ENCODE results near the gene SNRPB. TPM values are rescaled to one million over a fixed set of nuclear protein-coding genes. Genes with fewer than 3 reads are reported as not detected.

Gene SNRPB
- total and polyA plus RNA-seq, 10 of the 15 experiments (the other 5 are each of a cell fraction or from before 2014, with no cell fraction given), result 15.0 to 593 (median 366) TPM

GRCh38 chr20:2430538-2430937 lies 40.1 kb downstream of the SNRPB start:
- H3K9ac ChIP-seq (ENCODE audit: control insufficient read depth, insufficient read depth, low read length), result no peak overlapping the region
- WGBS (ENCODE audit: insufficient coverage, insufficient replicate concordance, low lambda C conversion rate, missing lambda C conversion rate), result 55% methylated on average over 4 of the region's 4 CpGs
- H3K9me3 ChIP-seq (replicated peaks; ENCODE audit: control insufficient read depth, insufficient read depth, low read length), result no peaks in the 10 kb centered on the region
- BruUV-seq (replicated peaks), result no TSS peak
- no peaks in the 10 kb centered on the region for H3K79me2 ChIP-seq (ENCODE audit: control insufficient read depth, insufficient read depth, low read length)
- no peak for FAIRE-seq
- no peaks in the 10 kb centered on the region for H3K4me1 ChIP-seq (ENCODE audit: control insufficient read depth, insufficient read depth, low read length)
- H3K27ac ChIP-seq (ENCODE audit: control insufficient read depth, insufficient read depth), result no peak overlapping the region
- DNase-seq (ENCODE audit: low read depth, low spot score), result no peak
- intact Hi-C loops (cut with micrococcal nuclease; ENCODE audit: unreplicated experiment) (no loop called here), in situ Hi-C loops (cut with MboI) (no loop called here)
- H3K4me2 ChIP-seq (ENCODE audit: control insufficient read depth, insufficient read depth), result no peak overlapping the region
- ATAC-seq, result no peak
- RAD21 ChIA-PET (ENCODE audit: unreplicated experiment), result no interaction called here
- no peaks in the 10 kb centered on the region for H3K36me3 ChIP-seq (ENCODE audit: control insufficient read depth in 2 of 2, insufficient read depth in 2 of 2, low read length in 1 of 2)
- no peaks in the 10 kb centered on the region for H3K27me3 ChIP-seq (replicated peaks in 1 of 2; ENCODE audit: control insufficient read depth in 2 of 2, insufficient read depth in 2 of 2, low read length in 1 of 2)
- SMC1A ChIA-PET (ENCODE audit: uncharacterized antibody, unreplicated experiment), result interaction anchor here (1.1 kb wide), 1 partner anchor 223 kb away, joined by 3 read pairs; no protein-coding TSS in a partner anchor
- H3K4me3 ChIP-seq, result no peak overlapping the region
- CTCF ChIA-PET, result no interaction called here
- POLR2A ChIA-PET, result no interaction called here
- no peak overlapping the region for H2AFZ ChIP-seq (ENCODE audit: control insufficient read depth, low read depth, low read length)
- TF ChIP-seq LARP7 (IDR thresholded peaks at IDR 0.05), result no peak
- no peak for TF ChIP-seq BHLHE40 (IDR thresholded peaks at IDR 0.05; ENCODE audit: borderline replicate concordance in 1 of 2, low read depth in 2 of 2, low read length in 1 of 2)
- no peak for TF ChIP-seq POLR2AphosphoS2 (IDR thresholded peaks at IDR 0.05; ENCODE audit: low read depth, low read length)
- no peak for TF ChIP-seq DPF2 (IDR thresholded peaks at IDR 0.05)
- TF ChIP-seq NFYB (IDR thresholded peaks at IDR 0.05; ENCODE audit: insufficient read depth, low read depth, low read length), result no peak
- TF ChIP-seq ZNF207 (IDR thresholded peaks at IDR 0.05; ENCODE audit: borderline replicate concordance), result no peak
- TF ChIP-seq JUNB (IDR thresholded peaks at IDR 0.05), result no peak
- TF ChIP-seq MTA2 (IDR thresholded peaks at IDR 0.05; ENCODE audit: low read depth), result no peak
- H4K20me1 ChIP-seq (ENCODE audit: control insufficient read depth, insufficient read depth), result no peaks in the 10 kb centered on the region

GRCh38 chr20:2429051-2429450 lies 41.5 kb downstream of the SNRPB start:
- DNase-seq (ENCODE audit: low read depth, low spot score), result no peak
- no peaks in the 10 kb centered on the region for H3K27me3 ChIP-seq (replicated peaks in 1 of 2; ENCODE audit: control insufficient read depth in 2 of 2, insufficient read depth in 2 of 2, low read length in 1 of 2)
- no peak for ATAC-seq
- no peak overlapping the region for H3K9ac ChIP-seq (ENCODE audit: control insufficient read depth, insufficient read depth, low read length)
- in situ Hi-C loops (cut with MboI) (no loop called here), intact Hi-C loops (cut with micrococcal nuclease; ENCODE audit: unreplicated experiment) (no loop called here)
- H2AFZ ChIP-seq (ENCODE audit: control insufficient read depth, low read depth, low read length), result no peak overlapping the region
- no peaks in the 10 kb centered on the region for H4K20me1 ChIP-seq (ENCODE audit: control insufficient read depth, insufficient read depth)
- H3K9me3 ChIP-seq (replicated peaks; ENCODE audit: control insufficient read depth, insufficient read depth, low read length), result no peaks in the 10 kb centered on the region
- no TSS peak for BruUV-seq (replicated peaks)
- RAD21 ChIA-PET (ENCODE audit: unreplicated experiment), result no interaction called here
- WGBS (ENCODE audit: insufficient coverage, insufficient replicate concordance, low lambda C conversion rate, missing lambda C conversion rate), result 63% methylated on average over 6 of the region's 6 CpGs
- H3K4me2 ChIP-seq (ENCODE audit: control insufficient read depth, insufficient read depth), result no peak overlapping the region
- H3K36me3 ChIP-seq (ENCODE audit: control insufficient read depth in 2 of 2, insufficient read depth in 2 of 2, low read length in 1 of 2), result no peaks in the 10 kb centered on the region
- POLR2A ChIA-PET, result no interaction called here
- no peak for FAIRE-seq
- no peak overlapping the region for H3K27ac ChIP-seq (ENCODE audit: control insufficient read depth, insufficient read depth)
- no peak overlapping the region for H3K4me3 ChIP-seq
- H3K79me2 ChIP-seq (ENCODE audit: control insufficient read depth, insufficient read depth, low read length), result no peaks in the 10 kb centered on the region
- SMC1A ChIA-PET (ENCODE audit: uncharacterized antibody, unreplicated experiment), result no interaction called here
- no peaks in the 10 kb centered on the region for H3K4me1 ChIP-seq (ENCODE audit: control insufficient read depth, insufficient read depth, low read length)
- CTCF ChIA-PET, result interaction anchor here (0.6 kb wide), 1 partner anchor 24 kb away, joined by 3 read pairs; no protein-coding TSS in a partner anchor
- TF ChIP-seq BMI1 (IDR thresholded peaks at IDR 0.05; ENCODE audit: borderline replicate concordance) (no peak), NKRF (conservative IDR thresholded peaks at IDR 0.05) (no peak), PML (IDR thresholded peaks at IDR 0.05; ENCODE audit: low read length) (no peak), MEF2A (IDR thresholded peaks at IDR 0.05; ENCODE audit: insufficient read depth, low read depth, low read length) (no peak), SMC3 (IDR thresholded peaks at IDR 0.05; ENCODE audit: borderline replicate concordance, low read length) (no peak), CREB1 (IDR thresholded peaks at IDR 0.05; ENCODE audit: low read depth) (no peak)
- TF ChIP-seq, protein P1, sequence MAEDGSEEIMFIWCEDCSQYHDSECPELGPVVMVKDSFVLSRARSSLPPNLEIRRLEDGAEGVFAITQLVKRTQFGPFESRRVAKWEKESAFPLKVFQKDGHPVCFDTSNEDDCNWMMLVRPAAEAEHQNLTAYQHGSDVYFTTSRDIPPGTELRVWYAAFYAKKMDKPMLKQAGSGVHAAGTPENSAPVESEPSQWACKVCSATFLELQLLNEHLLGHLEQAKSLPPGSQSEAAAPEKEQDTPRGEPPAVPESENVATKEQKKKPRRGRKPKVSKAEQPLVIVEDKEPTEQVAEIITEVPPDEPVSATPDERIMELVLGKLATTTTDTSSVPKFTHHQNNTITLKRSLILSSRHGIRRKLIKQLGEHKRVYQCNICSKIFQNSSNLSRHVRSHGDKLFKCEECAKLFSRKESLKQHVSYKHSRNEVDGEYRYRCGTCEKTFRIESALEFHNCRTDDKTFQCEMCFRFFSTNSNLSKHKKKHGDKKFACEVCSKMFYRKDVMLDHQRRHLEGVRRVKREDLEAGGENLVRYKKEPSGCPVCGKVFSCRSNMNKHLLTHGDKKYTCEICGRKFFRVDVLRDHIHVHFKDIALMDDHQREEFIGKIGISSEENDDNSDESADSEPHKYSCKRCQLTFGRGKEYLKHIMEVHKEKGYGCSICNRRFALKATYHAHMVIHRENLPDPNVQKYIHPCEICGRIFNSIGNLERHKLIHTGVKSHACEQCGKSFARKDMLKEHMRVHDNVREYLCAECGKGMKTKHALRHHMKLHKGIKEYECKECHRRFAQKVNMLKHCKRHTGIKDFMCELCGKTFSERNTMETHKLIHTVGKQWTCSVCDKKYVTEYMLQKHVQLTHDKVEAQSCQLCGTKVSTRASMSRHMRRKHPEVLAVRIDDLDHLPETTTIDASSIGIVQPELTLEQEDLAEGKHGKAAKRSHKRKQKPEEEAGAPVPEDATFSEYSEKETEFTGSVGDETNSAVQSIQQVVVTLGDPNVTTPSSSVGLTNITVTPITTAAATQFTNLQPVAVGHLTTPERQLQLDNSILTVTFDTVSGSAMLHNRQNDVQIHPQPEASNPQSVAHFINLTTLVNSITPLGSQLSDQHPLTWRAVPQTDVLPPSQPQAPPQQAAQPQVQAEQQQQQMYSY (CRISPR knock-in tag; IDR thresholded peaks at IDR 0.05), result no peak
